ENCODE results near the gene GFOD2.

GRCh38 chr16:67656344-67657016, 62.6 kb downstream of the GFOD2 start:
- TF ChIP-seq, protein P1, sequence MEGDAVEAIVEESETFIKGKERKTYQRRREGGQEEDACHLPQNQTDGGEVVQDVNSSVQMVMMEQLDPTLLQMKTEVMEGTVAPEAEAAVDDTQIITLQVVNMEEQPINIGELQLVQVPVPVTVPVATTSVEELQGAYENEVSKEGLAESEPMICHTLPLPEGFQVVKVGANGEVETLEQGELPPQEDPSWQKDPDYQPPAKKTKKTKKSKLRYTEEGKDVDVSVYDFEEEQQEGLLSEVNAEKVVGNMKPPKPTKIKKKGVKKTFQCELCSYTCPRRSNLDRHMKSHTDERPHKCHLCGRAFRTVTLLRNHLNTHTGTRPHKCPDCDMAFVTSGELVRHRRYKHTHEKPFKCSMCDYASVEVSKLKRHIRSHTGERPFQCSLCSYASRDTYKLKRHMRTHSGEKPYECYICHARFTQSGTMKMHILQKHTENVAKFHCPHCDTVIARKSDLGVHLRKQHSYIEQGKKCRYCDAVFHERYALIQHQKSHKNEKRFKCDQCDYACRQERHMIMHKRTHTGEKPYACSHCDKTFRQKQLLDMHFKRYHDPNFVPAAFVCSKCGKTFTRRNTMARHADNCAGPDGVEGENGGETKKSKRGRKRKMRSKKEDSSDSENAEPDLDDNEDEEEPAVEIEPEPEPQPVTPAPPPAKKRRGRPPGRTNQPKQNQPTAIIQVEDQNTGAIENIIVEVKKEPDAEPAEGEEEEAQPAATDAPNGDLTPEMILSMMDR (IDR thresholded peaks at IDR 0.05; ENCODE audit: insufficient read depth, low read depth, low read length), result no peak
- no peak for TF ChIP-seq EZH2 (IDR thresholded peaks at IDR 0.05; ENCODE audit: insufficient read depth, low read length)

All from astrocyte (in vitro differentiated cells and primary cell).